Calu3 (cell line): Measurements from ENCODE around the gene ANKRD12. TPM values are rescaled to one million over a fixed set of nuclear protein-coding genes. Genes with fewer than 3 reads are reported as not detected.

Experiments used
- BruUV-seq: library from RNA; stranded (reverse); fragments of 400-500 nt; replicated peaks from 2 replicates; lab custom pipeline; 2021; lab: Mats Ljungman, UMichigan
- CTCF ChIA-PET: fragments of 300-600 bp; sonication (Branson Sonifier 250); formaldehyde crosslinking; loops from one replicate; lab custom pipeline; 2022; ENCODE audit warnings: antibody characterized with exemption; lab: Charles Lee
- DNase-seq: peaks from one replicate; pipeline ENCODE4 v3.0.0; 2022
- H3K27ac Mint-ChIP-seq: one replicate; pipeline ENCODE4 v1.8.0; 2022; ENCODE audit warnings: mixed read lengths; ENCODE audit not compliant: unreplicated experiment
- H3K27me3 Mint-ChIP-seq: one replicate; pipeline ENCODE4 v1.8.0; 2022; ENCODE audit warnings: mixed read lengths; ENCODE audit not compliant: unreplicated experiment
- H3K36me3 Mint-ChIP-seq: one replicate; pipeline ENCODE4 v1.8.0; 2022; ENCODE audit warnings: mild to moderate bottlenecking, moderate library complexity, mixed read lengths; ENCODE audit not compliant: insufficient read depth, unreplicated experiment
- H3K4me1 Mint-ChIP-seq: one replicate; pipeline ENCODE4 v1.8.0; 2022; ENCODE audit warnings: mild to moderate bottlenecking, low read depth, mixed read lengths; ENCODE audit not compliant: unreplicated experiment
- H3K4me3 Mint-ChIP-seq: one replicate; pipeline ENCODE4 v1.8.0; 2022; ENCODE audit warnings: mild to moderate bottlenecking, low read depth, moderate library complexity, mixed read lengths; ENCODE audit not compliant: unreplicated experiment
- H3K9me3 Mint-ChIP-seq: one replicate; pipeline ENCODE4 v1.8.0; 2022; ENCODE audit warnings: low read depth, mixed read lengths; ENCODE audit not compliant: unreplicated experiment
- intact Hi-C: fragments of 100-400 bp; cut with micrococcal nuclease; formaldehyde crosslinking; loops from one replicate; pipeline ENCODE4 v1.10.0; 2022; ENCODE audit not compliant: unreplicated experiment
- total RNA-seq: library from RNA; stranded (reverse); gene quantifications from 2 replicates; pipeline ENCODE4 v1.2.3, GENCODE V29; 2022
- TF ChIP-seq, protein P1 (sequence below): fragments of 200-600 bp; IDR thresholded peaks from one replicate; pipeline ENCODE4 v1.8.0; 2022; ENCODE audit warnings: antibody characterized with exemption; ENCODE audit not compliant: unreplicated experiment

The ANKRD12 gene
- total RNA-seq, 1 experiment from 2014 or later, result 40.7 TPM

GRCh38 chr18:9189491-9189890 is 52.9 kb downstream of the ANKRD12 start:
- intact Hi-C loops, result no loop called here
- no peaks in the 10 kb centered on the region for H3K9me3 Mint-ChIP-seq
- no peak for DNase-seq

DNA sequence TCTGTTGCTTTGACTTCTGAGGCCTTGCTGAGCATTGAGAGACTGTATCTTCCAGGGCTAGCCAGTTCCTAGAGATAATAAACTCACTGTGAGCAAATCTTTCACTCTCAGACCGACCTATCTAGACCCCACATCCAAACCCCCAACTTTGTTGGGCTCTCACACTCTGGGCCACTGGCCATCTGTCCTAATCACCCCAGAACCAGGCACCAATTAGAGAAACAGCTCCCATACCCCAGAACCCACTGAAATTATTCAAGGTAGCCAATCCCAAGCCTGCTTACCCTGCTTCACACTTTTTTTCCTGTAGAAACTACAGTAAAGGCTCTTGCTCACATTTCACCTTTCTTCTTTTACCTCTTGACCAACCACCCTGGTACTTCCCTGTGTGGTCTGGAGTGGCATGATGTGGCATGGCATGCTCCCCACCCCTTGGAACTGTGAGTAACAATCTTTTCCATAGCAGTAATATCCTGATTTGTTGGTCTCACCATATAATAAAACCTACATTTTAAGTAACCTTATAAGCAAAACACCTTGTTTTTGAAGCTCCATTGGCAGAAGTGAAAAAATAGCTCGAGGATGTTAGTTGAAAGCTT is 55.2 kb downstream of the ANKRD12 start:
- no TSS peak for BruUV-seq

More at GRCh38 chr18:9189491-9189890, 52.9 kb downstream of the ANKRD12 start:
- no TSS peak for BruUV-seq
- Mint-ChIP-seq H3K27me3 (no peaks in the 10 kb centered on the region), H3K4me3 (no peak overlapping the region), H3K4me1 (peaks cover 14% of the 10 kb centered on the region), H3K27ac (no peak overlapping the region), H3K36me3 (peaks cover 8% of the 10 kb centered on the region)
- TF ChIP-seq, protein P1, sequence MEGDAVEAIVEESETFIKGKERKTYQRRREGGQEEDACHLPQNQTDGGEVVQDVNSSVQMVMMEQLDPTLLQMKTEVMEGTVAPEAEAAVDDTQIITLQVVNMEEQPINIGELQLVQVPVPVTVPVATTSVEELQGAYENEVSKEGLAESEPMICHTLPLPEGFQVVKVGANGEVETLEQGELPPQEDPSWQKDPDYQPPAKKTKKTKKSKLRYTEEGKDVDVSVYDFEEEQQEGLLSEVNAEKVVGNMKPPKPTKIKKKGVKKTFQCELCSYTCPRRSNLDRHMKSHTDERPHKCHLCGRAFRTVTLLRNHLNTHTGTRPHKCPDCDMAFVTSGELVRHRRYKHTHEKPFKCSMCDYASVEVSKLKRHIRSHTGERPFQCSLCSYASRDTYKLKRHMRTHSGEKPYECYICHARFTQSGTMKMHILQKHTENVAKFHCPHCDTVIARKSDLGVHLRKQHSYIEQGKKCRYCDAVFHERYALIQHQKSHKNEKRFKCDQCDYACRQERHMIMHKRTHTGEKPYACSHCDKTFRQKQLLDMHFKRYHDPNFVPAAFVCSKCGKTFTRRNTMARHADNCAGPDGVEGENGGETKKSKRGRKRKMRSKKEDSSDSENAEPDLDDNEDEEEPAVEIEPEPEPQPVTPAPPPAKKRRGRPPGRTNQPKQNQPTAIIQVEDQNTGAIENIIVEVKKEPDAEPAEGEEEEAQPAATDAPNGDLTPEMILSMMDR, result no peak
- CTCF ChIA-PET, result interaction anchor here (0.6 kb wide), 1 partner anchor 294 kb away, joined by 3 read pairs; no protein-coding TSS in a partner anchor

GRCh38 chr18:9193031-9193430 is 56.5 kb downstream of the ANKRD12 start:
- H3K9me3 Mint-ChIP-seq, result no peaks in the 10 kb centered on the region
- CTCF ChIA-PET, result interaction anchor here (0.7 kb wide), 1 partner anchor 476 kb away, joined by 6 read pairs; no protein-coding TSS in a partner anchor
- H3K27ac Mint-ChIP-seq, result no peak overlapping the region
- TF ChIP-seq, protein P1, result no peak
- no TSS peak for BruUV-seq
- H3K36me3 Mint-ChIP-seq, result peaks cover 18% of the 10 kb centered on the region
- no peak for DNase-seq
- H3K27me3 Mint-ChIP-seq, result no peaks in the 10 kb centered on the region
- intact Hi-C loops, result no loop called here
- no peak overlapping the region for H3K4me3 Mint-ChIP-seq
- H3K4me1 Mint-ChIP-seq, result no peaks in the 10 kb centered on the region

More for the DNA sequence above, 55.2 kb downstream of the ANKRD12 start:
- CTCF ChIA-PET, result no interaction called here
- H3K36me3 Mint-ChIP-seq, result peaks cover 18% of the 10 kb centered on the region
- DNase-seq, result no peak
- TF ChIP-seq, protein P1, result no peak
- intact Hi-C loops, result no loop called here
- H3K27ac Mint-ChIP-seq, result no peak overlapping the region
- no peaks in the 10 kb centered on the region for H3K4me1 Mint-ChIP-seq
- no peak overlapping the region for H3K4me3 Mint-ChIP-seq
- no peaks in the 10 kb centered on the region for H3K9me3 Mint-ChIP-seq
- no peaks in the 10 kb centered on the region for H3K27me3 Mint-ChIP-seq

GRCh38 chr18:9196568-9196967 is 60.0 kb downstream of the ANKRD12 start:
- H3K36me3 Mint-ChIP-seq, result peaks cover 22% of the 10 kb centered on the region
- no peak for DNase-seq
- CTCF ChIA-PET, result no interaction called here
- H3K9me3 Mint-ChIP-seq, result no peaks in the 10 kb centered on the region
- intact Hi-C loops, result no loop called here
- H3K27me3 Mint-ChIP-seq, result no peaks in the 10 kb centered on the region
- H3K4me3 Mint-ChIP-seq, result no peak overlapping the region
- H3K27ac Mint-ChIP-seq, result no peak overlapping the region
- TF ChIP-seq, protein P1, result no peak
- no peaks in the 10 kb centered on the region for H3K4me1 Mint-ChIP-seq
- BruUV-seq, result no TSS peak
